ENCODE results near the gene ATOH8.
"Not testable (repeated sequence)": the region's sequence is repeated elsewhere in the genome, so short reads cannot be mapped to it uniquely, and the experiment has no call there.

The ATOH8 gene

GRCh38 chr2:85828725-85829124 lies 74.9 kb downstream of the ATOH8 start:
- DNase-seq (ENCODE audit: low read depth): no peak

DNA sequence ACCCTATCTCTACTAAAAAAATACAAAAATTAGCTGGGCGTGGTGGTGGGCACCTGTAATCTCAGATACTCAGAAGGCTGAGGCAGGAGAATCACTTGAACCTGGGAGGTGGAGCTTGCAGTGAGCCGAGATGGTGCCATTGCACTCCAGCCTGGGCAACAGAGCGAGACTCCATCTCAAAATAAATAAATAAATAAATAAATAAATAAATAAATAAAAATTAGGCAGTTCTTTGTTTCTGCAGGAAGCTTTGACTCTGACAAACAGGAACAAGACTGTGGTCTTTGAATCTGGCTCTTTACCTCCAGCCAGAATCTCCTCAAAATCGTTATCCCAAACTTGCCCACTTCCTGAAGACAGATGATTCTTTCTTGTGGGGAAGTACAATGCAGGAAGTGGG lies 75.6 kb downstream of the ATOH8 start:
- DNase-seq (ENCODE audit: low read depth): not testable (repeated sequence)

- DNase-seq (ENCODE audit: low read depth): no peak
Measured at GRCh38 chr2:85830645-85831044, 76.9 kb downstream of the ATOH8 start.

DNA sequence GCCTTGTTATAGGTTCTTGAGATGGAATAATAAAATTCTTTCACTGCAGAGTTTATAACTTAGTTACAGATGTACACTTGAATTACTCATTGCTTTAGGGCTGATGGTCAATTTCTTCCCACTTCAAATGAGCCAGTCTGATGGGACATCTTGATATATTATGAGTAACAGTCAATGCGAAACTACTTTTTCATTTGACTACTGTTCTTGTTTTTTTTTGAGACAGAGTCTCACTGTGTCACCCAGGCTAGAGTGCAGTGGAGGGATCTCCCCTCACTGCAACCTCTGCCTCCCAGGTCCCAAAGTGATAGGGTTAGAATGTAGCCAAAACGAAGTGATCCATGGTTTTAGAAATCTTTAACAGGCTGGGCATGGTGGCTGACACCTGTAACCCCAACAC lies 77.9 kb downstream of the ATOH8 start:
- no peak for DNase-seq (ENCODE audit: low read depth)

- no peak for DNase-seq (ENCODE audit: low read depth)
Measured at GRCh38 chr2:85834466-85834865, 80.7 kb downstream of the ATOH8 start.
